AG08395 (cell line): Measurements from ENCODE around the gene PTK6.
"Not testable (repeated sequence)": the region's sequence is repeated elsewhere in the genome, so short reads cannot be mapped to it uniquely, and the experiment has no call there.

Experiments
- DNase-seq: peaks from one replicate; pipeline ENCODE4 v3.0.0; 2012; ENCODE audit warnings: mixed read lengths, low spot score

PTK6 gene

GRCh38 chr20:63493563-63494020, 43.6 kb downstream of the PTK6 start:
- DNase-seq: no peak

GRCh38 chr20:63492982-63493381, 44.2 kb downstream of the PTK6 start:
- no peak for DNase-seq

GRCh38 chr20:63492518-63492917, 44.7 kb downstream of the PTK6 start:
- no peak for DNase-seq

GRCh38 chr20:63491635-63492230, 45.4 kb downstream of the PTK6 start:
- DNase-seq: no peak

- no peak for DNase-seq
These were observed 46.1 kb downstream of the PTK6 start for GRCh38 chr20:63491078-63491477.

GRCh38 chr20:63490416-63490815, 46.8 kb downstream of the PTK6 start:
- no peak for DNase-seq

- DNase-seq: no peak
These were observed 48.6 kb downstream of the PTK6 start for GRCh38 chr20:63488315-63489251.

GRCh38 chr20:63487781-63488241, 49.4 kb downstream of the PTK6 start:
- no peak for DNase-seq

- DNase-seq: no peak
These were observed 49.9 kb downstream of the PTK6 start for GRCh38 chr20:63487116-63487764.

- DNase-seq: no peak
These were observed 50.8 kb downstream of the PTK6 start for GRCh38 chr20:63486300-63486855.

GRCh38 chr20:63484651-63485403, 52.3 kb downstream of the PTK6 start:
- no peak for DNase-seq

GRCh38 chr20:63484236-63484635, 52.9 kb downstream of the PTK6 start:
- DNase-seq: no peak

GRCh38 chr20:63483834-63484233, 53.3 kb downstream of the PTK6 start:
- no peak for DNase-seq

GRCh38 chr20:63482021-63482587, 55.1 kb downstream of the PTK6 start:
- DNase-seq: no peak

- DNase-seq: no peak
These were observed 55.7 kb downstream of the PTK6 start for GRCh38 chr20:63481503-63481902.

- DNase-seq: not testable (repeated sequence)
These were observed 57.3 kb downstream of the PTK6 start for GRCh38 chr20:63479695-63480419.

GRCh38 chr20:63478346-63479302, 58.6 kb downstream of the PTK6 start:
- DNase-seq: no peak
